CD4-positive, alpha-beta T cell treated with Interleukin-17A for 4 hours (primary cell): ENCODE results near the gene BICD1.
"Not testable (repeated sequence)": the region's sequence is repeated elsewhere in the genome, so short reads cannot be mapped to it uniquely, and the experiment has no call there.

ENCODE experiments used
- DNase-seq: peaks from one replicate; pipeline ENCODE4 v3.0.0-alpha.2; 2020; ENCODE audit warnings: mixed read lengths

The BICD1 gene

GRCh38 chr12:32196250-32197198 is 89.9 kb downstream of the BICD1 start:
- DNase-seq = no peak

- DNase-seq = no peak
Observed at GRCh38 chr12:32197421-32197820, 90.8 kb downstream of the BICD1 start.

- DNase-seq = no peak
Observed at GRCh38 chr12:32198555-32198954, 91.9 kb downstream of the BICD1 start.

GRCh38 chr12:32201096-32201495 is 94.4 kb downstream of the BICD1 start:
- no peak for DNase-seq

GRCh38 chr12:32201976-32202375 is 95.3 kb downstream of the BICD1 start:
- DNase-seq = no peak

- no peak for DNase-seq
Observed at GRCh38 chr12:32205731-32206130, 99.1 kb downstream of the BICD1 start.

GRCh38 chr12:32208355-32208754 is 101.7 kb downstream of the BICD1 start:
- DNase-seq = no peak

GRCh38 chr12:32211066-32211899 is 104.6 kb downstream of the BICD1 start:
- DNase-seq = no peak

GRCh38 chr12:32211900-32212156 is 105.2 kb downstream of the BICD1 start:
- DNase-seq = no peak

- DNase-seq = no peak
Observed at GRCh38 chr12:32214723-32215122, 108.1 kb downstream of the BICD1 start.

GRCh38 chr12:32217354-32218310 is 111.0 kb downstream of the BICD1 start:
- DNase-seq = no peak

- no peak for DNase-seq
Observed at GRCh38 chr12:32223941-32224340, 117.3 kb downstream of the BICD1 start.

GRCh38 chr12:32226768-32227167 is 120.1 kb downstream of the BICD1 start:
- DNase-seq = no peak

GRCh38 chr12:32229971-32230612 is 123.4 kb downstream of the BICD1 start:
- no peak for DNase-seq

GRCh38 chr12:32230613-32230993 is 124.0 kb downstream of the BICD1 start:
- DNase-seq = no peak

- not testable (repeated sequence) for DNase-seq
Observed at GRCh38 chr12:32231361-32231760, 124.7 kb downstream of the BICD1 start.

- no peak for DNase-seq
Observed at GRCh38 chr12:32233568-32233967, 126.9 kb downstream of the BICD1 start.

GRCh38 chr12:32235251-32235650 is 128.6 kb downstream of the BICD1 start:
- no peak for DNase-seq

- no peak for DNase-seq
Observed at GRCh38 chr12:32240162-32240561, 133.5 kb downstream of the BICD1 start.

GRCh38 chr12:32240831-32241230 is 134.2 kb downstream of the BICD1 start:
- DNase-seq = no peak

- no peak for DNase-seq
Observed at GRCh38 chr12:32242641-32243040, 136.0 kb downstream of the BICD1 start.

- DNase-seq = no peak
Observed at GRCh38 chr12:32248441-32249140, 141.9 kb downstream of the BICD1 start.
